T-helper 2 cell treated with Interferon-gamma antibody and Interleukin-4, amounts not matched to agents 100 ng/mL and 5 ng/mL, for 36 hours (primary cell): Measurements from ENCODE around the gene PAQR4. TPM values are rescaled to one million over a fixed set of nuclear protein-coding genes. Genes with fewer than 3 reads are reported as not detected.

Source experiments
- intact Hi-C: fragments of 100-400 bp; cut with micrococcal nuclease; formaldehyde crosslinking; loops from one replicate; pipeline ENCODE4 v1.15.1; 2023
- total RNA-seq: library from RNA; stranded (reverse); gene quantifications from 2 replicates; pipeline ENCODE4 v1.2.3, GENCODE V29; 2022

The PAQR4 gene
- total RNA-seq, 1 donor from 2014 or later: 43.0 TPM

GRCh38 chr16:3003582-3004270 lies 34.6 kb downstream of the PAQR4 start:
- intact Hi-C loops: loop anchor here (1.0 kb wide), 1 partner anchor 17 kb away; the partner anchor contains the start of gene TNFRSF12A

GRCh38 chr16:3004319-3004718 lies 35.2 kb downstream of the PAQR4 start:
- intact Hi-C loops: loop anchor here (1.0 kb wide), 1 partner anchor 16 kb away; the partner anchor contains the start of gene TNFRSF12A

DNA sequence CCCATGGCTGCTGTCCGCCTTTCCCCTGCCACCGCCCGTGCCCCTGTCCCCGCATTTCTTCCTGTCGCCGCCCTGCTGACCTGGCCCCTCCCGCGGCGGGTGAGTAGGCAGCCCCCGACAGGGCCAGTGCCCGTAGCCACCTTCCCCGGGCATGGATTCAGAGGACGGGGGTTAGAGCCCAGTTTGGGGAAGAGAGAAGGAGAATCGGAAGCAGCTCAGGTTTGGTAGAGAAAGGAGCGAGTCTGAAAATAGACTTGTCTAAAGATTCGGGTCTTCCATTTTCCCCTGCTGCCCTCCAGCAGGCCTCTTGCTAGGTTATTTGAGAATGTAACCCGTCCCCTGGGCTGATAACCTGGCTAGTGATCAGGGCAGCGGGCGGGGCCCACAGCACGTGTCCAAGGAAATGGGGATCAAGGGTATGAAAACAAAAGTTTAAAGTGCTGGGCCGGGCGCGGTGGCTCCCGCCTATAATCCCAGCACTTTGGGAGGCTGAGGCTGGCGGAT lies 35.7 kb downstream of the PAQR4 start:
- intact Hi-C loops: loop anchor here (1.0 kb wide), 1 partner anchor 15 kb away; the partner anchor contains the start of gene TNFRSF12A

DNA sequence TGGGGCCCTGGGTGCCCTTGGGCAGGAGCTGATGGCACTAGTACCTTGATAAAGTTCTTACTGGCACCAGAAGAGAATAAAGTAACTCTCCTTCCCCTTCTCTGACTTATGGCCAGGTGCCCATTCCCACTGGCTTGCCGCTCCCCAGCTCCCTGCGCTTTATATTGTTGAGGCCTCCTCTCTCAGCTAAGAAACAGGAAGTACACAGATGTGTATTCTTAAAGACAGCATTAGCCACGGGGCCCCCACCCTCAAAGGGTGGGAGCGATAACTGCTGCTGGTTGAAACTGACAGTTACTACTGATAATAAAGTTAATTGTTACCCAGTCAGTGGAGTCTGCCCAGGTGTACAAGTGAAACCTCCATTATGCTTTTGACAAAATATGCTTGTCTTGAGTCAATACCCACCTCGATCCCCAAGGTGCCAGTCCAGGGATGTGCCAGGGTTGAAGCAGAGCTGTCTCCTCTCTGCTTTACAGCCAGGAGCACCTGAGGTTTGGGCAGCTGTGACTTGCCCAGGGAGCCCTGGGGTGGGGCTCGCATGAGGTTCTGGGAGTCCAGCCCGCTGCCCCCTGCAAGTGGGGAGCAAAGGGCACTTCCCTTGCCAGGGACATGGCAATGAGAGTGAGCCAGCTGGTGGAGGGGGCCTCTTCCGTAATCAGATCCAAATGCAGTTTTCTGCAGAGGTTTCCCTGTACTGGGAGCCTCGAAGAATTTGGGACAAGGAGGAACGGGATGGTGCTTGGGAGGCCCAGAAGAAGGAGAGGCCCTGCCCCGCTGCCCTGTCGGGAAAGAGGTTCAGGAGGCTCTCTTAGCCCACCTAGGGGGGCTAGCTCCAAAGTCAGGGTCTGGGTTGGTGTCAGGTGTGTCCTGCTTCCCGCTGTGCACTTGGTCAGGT lies 38.2 kb downstream of the PAQR4 start:
- intact Hi-C loops: no loop called here

DNA sequence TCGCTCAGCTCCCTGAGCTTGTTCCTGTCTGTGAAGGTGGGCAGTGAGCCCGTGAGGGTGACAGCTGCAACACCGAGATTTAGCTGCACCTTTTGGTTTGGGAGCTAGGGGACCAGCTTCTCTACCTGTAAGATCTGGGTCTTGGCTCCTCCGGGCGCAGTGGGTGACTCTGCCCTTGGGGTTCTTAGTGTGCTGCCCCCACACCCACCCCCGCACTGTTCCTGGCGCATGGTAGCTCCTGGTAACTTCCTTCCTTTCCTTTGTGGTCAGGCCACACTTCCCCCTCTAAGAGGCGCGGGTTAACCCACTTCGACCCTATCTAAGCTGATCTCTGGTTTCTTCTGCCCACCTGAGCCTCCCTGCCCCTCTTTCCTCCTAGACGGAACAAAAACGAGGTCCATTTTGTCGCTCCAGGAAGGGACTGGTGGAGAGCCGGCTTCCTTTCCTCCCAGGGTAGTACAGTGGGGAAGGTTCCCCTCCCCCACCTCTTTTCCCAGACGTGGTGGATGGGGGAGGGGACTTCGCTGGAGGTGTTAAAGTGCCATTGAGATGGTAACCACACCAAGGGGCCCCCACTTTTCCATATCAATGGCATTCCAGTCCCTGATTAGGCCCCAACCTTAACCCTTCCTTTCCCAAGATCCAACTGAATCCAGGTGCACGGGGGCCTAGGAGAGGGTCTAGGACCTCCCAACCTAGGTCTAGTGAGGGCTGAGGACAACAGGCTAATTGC lies 39.0 kb downstream of the PAQR4 start:
- intact Hi-C loops: no loop called here

GRCh38 chr16:3008690-3009037 lies 39.5 kb downstream of the PAQR4 start:
- intact Hi-C loops: no loop called here

DNA sequence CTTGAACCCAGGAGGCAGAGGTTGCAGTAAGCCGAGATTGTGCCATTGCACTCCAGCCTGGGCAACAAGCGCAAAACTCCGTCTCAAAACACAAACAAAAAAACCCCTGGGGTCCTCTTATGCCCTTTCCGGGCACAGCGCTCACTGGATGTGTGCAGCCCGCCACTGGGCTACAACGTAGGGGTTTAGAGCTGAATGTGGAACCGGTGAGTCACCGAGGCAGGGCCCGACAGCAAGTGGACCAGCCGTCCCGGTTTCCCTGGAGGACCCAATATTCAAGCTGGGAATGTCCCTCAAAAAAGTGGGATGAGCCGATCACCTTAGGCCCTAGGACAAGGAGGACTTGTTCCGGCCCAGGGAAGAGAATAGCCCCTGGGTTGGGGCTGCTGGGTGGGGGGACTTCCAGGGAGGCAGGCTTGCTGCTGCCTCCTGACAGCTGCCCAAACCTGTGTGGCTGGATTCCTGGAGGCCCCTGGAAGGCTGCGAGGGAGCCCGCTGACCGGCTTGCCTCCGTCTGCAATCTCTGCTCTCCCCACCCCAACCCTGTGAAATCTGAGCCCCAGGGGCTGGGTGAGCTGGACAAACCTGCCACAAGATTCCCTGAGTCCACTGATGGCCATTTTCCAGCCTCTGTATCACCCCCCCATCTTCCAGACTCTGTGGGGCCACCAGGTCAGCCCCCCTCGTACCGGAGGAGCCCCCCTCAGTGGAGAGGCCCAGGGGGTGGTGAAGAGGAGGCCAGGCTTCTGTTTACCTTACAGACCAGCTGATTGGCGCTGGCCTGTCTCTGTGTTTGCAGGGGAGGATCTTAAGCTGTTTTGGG lies 40.6 kb downstream of the PAQR4 start:
- intact Hi-C loops: no loop called here

DNA sequence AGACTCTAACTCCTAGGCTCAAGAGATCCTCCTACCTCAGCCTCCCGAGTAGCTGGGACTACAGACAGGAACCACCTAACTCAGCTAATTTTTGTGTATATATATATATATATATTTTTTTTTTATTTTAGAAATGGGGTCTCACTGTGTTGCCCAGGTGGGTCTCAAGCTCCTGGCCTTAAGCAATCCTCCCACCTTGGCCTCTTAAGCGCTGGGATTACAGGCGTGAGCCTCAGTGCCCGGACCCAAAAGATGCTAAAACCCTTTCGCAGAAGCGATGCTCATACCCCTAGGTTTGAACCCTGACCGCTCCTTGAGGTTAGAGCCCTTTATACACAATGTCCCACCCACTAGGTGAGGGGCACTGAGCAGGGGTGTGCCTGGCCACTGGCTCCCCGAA lies 41.4 kb downstream of the PAQR4 start:
- intact Hi-C loops: no loop called here

- intact Hi-C loops: no loop called here
Measured at GRCh38 chr16:3012246-3012645, 43.1 kb downstream of the PAQR4 start.

DNA sequence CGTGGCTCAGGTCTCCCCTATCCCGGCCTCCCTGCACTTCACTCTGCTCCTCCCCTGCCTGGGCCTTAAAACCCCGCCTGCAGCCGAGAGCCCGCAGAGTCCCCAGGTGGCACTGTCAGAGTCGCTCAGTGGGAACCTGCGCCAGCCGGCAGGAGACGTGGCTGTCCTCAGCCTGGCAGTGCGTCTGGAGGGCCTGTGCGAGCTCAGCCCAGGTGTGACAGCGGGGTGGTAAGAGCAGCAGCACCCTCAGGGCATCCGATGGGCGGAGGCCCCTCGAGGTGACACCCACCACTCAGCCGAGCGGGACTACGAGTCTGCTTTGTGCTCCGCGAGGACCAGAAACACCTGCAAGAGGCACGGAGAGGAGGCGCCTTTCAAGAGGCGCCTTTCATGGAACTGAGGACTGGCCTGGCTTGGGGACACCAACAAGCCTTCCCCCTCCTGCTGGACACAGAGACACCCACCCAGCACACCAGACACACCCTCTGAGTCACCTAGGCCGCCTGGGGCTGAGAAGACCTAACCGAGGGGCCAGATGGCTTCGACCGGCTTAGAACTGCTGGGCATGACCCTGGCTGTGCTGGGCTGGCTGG lies 43.8 kb downstream of the PAQR4 start, which contains the start of gene CLDN9:
Gene CLDN9, plus strand, starts transcription at position 96 of the 593 bp plus-strand sequence. Its CDS starts 440 bp downstream, at position 536.
- intact Hi-C loops: no loop called here

DNA sequence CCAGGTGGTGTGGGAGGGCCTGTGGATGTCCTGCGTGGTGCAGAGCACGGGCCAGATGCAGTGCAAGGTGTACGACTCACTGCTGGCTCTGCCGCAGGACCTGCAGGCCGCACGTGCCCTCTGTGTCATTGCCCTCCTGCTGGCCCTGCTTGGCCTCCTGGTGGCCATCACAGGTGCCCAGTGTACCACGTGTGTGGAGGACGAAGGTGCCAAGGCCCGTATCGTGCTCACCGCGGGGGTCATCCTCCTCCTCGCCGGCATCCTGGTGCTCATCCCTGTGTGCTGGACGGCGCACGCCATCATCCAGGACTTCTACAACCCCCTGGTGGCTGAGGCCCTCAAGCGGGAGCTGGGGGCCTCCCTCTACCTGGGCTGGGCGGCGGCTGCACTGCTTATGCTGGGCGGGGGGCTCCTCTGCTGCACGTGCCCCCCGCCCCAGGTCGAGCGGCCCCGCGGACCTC lies 44.4 kb downstream of the PAQR4 start:
- intact Hi-C loops: no loop called here

DNA sequence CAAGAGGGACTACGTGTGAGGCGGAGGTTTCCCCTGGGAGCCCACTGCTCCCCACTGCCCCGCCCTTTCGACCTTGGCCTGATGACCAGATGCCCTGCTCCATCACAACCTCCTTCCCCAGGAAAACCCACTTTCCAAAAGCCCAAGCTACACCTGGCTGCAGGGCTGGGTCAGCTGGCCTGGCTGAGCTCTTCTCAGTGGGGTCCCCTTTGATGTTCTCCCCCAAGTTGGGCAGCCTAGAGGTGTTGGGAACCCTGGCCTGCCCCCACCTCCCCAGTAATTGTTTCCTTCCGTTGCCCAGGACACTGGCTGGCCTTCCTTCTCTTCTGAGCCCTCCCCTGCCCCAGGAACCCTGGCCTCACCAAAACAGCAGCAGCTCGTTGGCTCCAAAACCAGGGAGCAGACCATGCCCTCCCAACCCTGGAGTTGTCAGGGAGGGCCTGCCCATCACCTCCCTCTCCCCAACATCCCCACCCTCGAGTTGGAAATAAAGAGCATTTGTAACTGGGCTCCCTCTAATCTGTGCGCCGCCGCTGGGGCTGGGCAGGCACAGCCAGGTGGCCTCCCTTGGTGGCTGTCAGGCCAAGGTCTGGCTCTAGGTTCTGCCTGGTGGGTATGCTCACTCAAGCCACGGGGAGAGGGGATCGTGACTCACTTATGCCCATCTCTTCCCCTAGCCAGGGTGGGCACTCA lies 45.0 kb downstream of the PAQR4 start:
- intact Hi-C loops: no loop called here

DNA sequence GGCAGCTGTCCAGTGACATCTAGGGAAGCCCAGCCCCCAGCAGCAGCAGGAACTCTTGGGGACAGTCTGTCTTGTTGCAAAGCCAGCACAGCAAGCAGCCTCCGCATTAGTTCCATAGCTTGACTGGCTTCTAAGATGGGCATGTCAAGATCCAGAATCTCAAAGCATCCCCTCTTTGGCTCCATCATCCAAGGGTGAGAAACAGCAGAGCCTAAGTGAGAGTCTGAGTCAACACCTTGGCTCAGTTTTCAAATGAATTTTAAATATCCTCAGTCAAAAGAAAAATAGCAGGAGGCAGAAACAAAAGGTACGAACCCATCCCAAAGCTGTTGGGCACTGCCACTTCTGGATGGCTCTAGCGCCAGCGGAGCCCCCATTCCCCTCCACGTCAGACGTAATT lies 45.8 kb downstream of the PAQR4 start:
- intact Hi-C loops: no loop called here

DNA sequence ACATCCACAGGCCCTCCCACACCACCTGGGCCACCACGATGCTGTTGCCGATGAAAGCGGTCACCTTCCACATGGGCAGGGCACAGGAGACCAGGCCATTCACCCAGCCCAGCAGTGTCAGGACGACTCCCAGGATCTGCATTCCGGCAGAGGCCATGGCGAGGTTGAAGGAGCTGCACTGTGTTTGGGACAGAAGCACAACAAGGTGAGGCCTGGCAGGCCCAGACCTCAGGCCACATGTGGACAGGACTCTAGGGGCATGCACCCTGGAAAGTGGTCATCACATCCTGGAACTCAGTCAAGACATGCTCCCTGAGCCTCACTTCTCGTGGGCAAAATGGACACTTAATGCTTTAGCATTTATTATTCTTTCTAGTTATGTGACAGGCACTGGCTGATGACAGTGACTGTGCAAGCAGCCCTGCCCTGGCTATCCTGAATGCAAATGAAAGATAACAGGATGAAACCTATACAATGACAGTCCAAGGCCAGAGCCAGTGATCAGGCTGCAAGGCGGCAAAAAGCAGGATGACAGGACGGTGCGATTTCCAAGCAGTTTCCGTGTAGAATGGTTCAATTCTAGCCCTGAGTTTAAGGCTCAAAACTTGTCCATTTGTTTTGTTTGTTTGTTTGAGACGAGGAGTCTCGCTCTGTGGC lies 46.8 kb downstream of the PAQR4 start:
- intact Hi-C loops: no loop called here

GRCh38 chr16:3017344-3017743 lies 48.2 kb downstream of the PAQR4 start:
- intact Hi-C loops: no loop called here

- intact Hi-C loops: no loop called here
Measured at GRCh38 chr16:3017794-3018506, 48.8 kb downstream of the PAQR4 start, which contains the start of gene CLDN6. Gene CLDN6, minus strand, starts transcription at chr16:3018183. Its CDS starts 2,162 bp downstream, at chr16:3016021.

DNA sequence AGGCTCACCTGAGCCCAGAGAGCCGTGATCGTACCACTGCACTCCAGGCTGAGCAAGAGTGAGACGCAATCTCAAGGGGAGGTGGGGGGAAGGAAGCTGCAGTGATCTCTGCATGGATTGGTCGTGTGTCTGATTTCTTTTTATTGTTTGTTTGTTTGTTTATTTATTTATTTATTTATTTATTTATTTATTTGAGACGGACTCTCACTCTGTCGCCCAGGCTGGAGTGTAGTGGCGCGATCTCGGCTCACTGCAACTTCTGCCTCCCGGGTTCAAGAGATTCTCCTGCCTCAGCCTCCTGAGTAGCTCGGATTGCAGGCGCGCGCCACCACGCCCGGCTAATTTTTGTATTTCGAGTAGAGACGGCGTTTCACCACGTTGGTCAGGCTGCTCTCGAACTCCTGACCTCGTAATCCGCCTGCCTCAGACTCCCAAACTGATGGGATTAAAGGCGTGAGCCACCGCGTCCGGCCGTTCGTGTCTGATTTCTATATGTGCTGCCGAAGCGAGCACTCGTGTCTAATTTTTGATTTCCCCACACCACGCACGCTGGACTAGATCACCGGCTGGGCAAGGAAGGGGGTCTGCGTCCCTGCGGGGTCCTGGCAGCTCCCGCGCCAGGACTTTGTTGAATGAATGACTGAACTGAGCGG lies 50.6 kb downstream of the PAQR4 start:
- intact Hi-C loops: loop anchor here (1.0 to 10.0 kb wide), 4 partner anchors 15 to 1233 kb away; partner anchors contain the start of genes CLUAP1 and PAQR4
